ENCODE results near the gene UGT1A8.
"Not testable (repeated sequence)": the region's sequence is repeated elsewhere in the genome, so short reads cannot be mapped to it uniquely, and the experiment has no call there.

Gene UGT1A8

DNA sequence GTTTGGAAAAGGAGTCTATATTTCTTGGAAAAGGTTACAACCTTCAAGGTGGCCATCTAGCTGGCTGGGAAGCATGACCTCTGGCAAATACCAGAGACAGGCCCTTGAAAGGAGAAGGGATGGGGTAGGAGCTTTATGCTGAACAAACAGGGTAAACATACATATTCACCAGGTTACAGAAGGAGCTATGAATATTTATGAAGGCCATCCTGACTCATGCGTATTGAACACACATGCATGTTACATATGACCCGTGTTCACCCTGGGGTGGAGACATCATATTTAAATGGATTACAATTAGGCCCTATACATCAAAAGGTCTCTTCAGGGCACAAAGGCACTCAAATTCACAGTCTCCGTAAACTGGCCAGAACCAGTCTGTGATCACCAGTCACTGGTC, 38.5 kb downstream of the UGT1A8 start:
- H3K36me3 Mint-ChIP-seq (ENCODE audit: low read depth); H3K4me3 Mint-ChIP-seq; H3K4me1 Mint-ChIP-seq (ENCODE audit: low read depth); DNase-seq (ENCODE audit: low spot score); H3K9me3 Mint-ChIP-seq; H3K27ac Mint-ChIP-seq: not testable (repeated sequence)
- H3K27me3 Mint-ChIP-seq (ENCODE audit: low read depth): peaks cover 46% of the 10 kb centered on the region

GRCh38 chr2:233656443-233656842, 39.0 kb downstream of the UGT1A8 start:
- peak; percentile 8 for DNase-seq (ENCODE audit: low spot score)
- no peak overlapping the region for H3K4me3 Mint-ChIP-seq
- no peak overlapping the region for H3K27ac Mint-ChIP-seq
- no peaks in the 10 kb centered on the region for H3K4me1 Mint-ChIP-seq (ENCODE audit: low read depth)
- no peaks in the 10 kb centered on the region for H3K36me3 Mint-ChIP-seq (ENCODE audit: low read depth)
- no peaks in the 10 kb centered on the region for H3K9me3 Mint-ChIP-seq
- H3K27me3 Mint-ChIP-seq (ENCODE audit: low read depth): peaks cover 47% of the 10 kb centered on the region

- H3K27me3 Mint-ChIP-seq (ENCODE audit: low read depth): peaks cover 39% of the 10 kb centered on the region
- H3K4me1 Mint-ChIP-seq (ENCODE audit: low read depth): no peaks in the 10 kb centered on the region
- H3K27ac Mint-ChIP-seq: no peak overlapping the region
- DNase-seq (ENCODE audit: low spot score): no peak
- no peaks in the 10 kb centered on the region for H3K36me3 Mint-ChIP-seq (ENCODE audit: low read depth)
- H3K4me3 Mint-ChIP-seq: no peak overlapping the region
- H3K9me3 Mint-ChIP-seq: no peaks in the 10 kb centered on the region
Measured at GRCh38 chr2:233658610-233659009, 41.2 kb downstream of the UGT1A8 start.

DNA sequence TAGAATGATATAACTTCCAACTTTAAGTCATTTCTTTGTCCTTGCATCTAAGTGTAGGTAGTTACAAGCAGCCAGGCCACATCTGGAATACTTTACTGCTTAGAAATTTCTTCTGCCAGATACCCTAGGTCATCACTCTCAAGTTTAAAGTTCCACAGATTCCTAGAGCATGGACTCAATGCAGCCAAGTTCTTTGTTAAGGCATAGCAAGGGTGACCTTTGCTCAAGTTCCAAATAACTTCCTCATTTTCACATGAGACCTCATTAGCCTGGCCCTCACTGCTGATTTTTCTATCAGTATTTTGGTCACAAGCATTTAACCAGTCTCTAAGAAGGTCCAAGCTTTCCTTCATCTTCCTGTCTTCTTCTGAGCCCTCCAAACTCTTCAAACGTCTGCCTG, 46.5 kb downstream of the UGT1A8 start:
- no peak for DNase-seq (ENCODE audit: low spot score)
- H3K27ac Mint-ChIP-seq: no peak overlapping the region
- H3K27me3 Mint-ChIP-seq (ENCODE audit: low read depth): peaks cover 24% of the 10 kb centered on the region
- H3K4me1 Mint-ChIP-seq (ENCODE audit: low read depth): no peaks in the 10 kb centered on the region
- H3K36me3 Mint-ChIP-seq (ENCODE audit: low read depth): no peaks in the 10 kb centered on the region
- H3K9me3 Mint-ChIP-seq: no peaks in the 10 kb centered on the region
- no peak overlapping the region for H3K4me3 Mint-ChIP-seq

DNA sequence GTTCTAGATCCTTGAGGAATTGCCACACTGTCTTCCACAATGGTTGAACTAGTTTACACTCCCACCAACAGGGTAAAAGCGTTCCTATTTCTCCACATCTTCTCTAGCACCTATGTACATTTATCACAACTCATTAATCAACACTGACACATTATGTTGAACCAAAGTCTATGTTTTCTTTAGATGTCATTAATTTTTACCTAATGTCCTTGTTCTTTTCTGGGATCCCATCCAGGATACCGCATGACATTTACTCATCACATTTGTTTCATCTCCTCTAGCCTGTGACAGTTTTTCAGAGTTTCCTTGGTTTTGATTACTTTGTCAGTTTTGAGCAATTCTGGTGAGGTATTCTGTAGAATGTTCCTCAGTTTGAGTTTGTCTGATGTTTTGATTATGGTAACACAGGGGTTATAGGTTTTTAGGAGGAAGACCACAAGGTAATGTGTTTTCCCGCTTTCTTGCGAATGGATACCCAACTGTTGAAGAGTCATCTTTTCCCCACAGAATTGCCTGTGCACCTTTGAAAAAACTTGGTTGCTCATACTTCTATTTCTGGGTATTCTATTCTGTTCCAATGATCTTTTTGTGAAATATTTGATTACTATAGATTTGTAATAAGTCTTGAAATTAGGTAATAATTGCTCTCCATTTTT, 51.3 kb downstream of the UGT1A8 start:
- Mint-ChIP-seq H3K27ac (no peak overlapping the region), H3K9me3 (no peaks in the 10 kb centered on the region), H3K36me3 (ENCODE audit: low read depth) (no peaks in the 10 kb centered on the region), H3K27me3 (ENCODE audit: low read depth) (peaks cover 6% of the 10 kb centered on the region), H3K4me3 (no peak overlapping the region), H3K4me1 (ENCODE audit: low read depth) (no peaks in the 10 kb centered on the region)
- no peak for DNase-seq (ENCODE audit: low spot score)

- H3K27me3 Mint-ChIP-seq (ENCODE audit: low read depth): peaks cover 2% of the 10 kb centered on the region
- H3K4me3 Mint-ChIP-seq: no peak within 1 kb of the TSS
- H3K9me3 Mint-ChIP-seq: no peaks in the 10 kb centered on the region
- H3K27ac Mint-ChIP-seq: no peak within 1 kb of the TSS
- H3K4me1 Mint-ChIP-seq (ENCODE audit: low read depth): no peaks in the 10 kb centered on the region
- no peak for DNase-seq (ENCODE audit: low spot score)
- H3K36me3 Mint-ChIP-seq (ENCODE audit: low read depth): no peaks in the 10 kb centered on the region
Measured at GRCh38 chr2:233671290-233672161, 54.1 kb downstream of the UGT1A8 start, which contains the start of gene UGT1A9. Gene UGT1A9 (plus strand): TSS chr2:233671898. CDS start chr2:233671935, 37 bp downstream.

- Mint-ChIP-seq H3K4me3 (no peak overlapping the region), H3K9me3 (no peaks in the 10 kb centered on the region), H3K27ac (no peak overlapping the region), H3K27me3 (ENCODE audit: low read depth) (peaks cover 4% of the 10 kb centered on the region), H3K36me3 (ENCODE audit: low read depth) (no peaks in the 10 kb centered on the region), H3K4me1 (ENCODE audit: low read depth) (no peaks in the 10 kb centered on the region)
- no peak for DNase-seq (ENCODE audit: low spot score)
Measured at GRCh38 chr2:233672886-233673285, 55.5 kb downstream of the UGT1A8 start.

- no peak for DNase-seq (ENCODE audit: low spot score)
- H3K27me3 Mint-ChIP-seq (ENCODE audit: low read depth): peaks cover 5% of the 10 kb centered on the region
- no peaks in the 10 kb centered on the region for H3K36me3 Mint-ChIP-seq (ENCODE audit: low read depth)
- H3K27ac Mint-ChIP-seq: no peak overlapping the region
- no peaks in the 10 kb centered on the region for H3K4me1 Mint-ChIP-seq (ENCODE audit: low read depth)
- H3K4me3 Mint-ChIP-seq: no peak overlapping the region
- no peaks in the 10 kb centered on the region for H3K9me3 Mint-ChIP-seq
Measured at GRCh38 chr2:233673896-233674295, 56.5 kb downstream of the UGT1A8 start.

- H3K36me3 Mint-ChIP-seq (ENCODE audit: low read depth): no peaks in the 10 kb centered on the region
- H3K27me3 Mint-ChIP-seq (ENCODE audit: low read depth): peaks cover 5% of the 10 kb centered on the region
- no peaks in the 10 kb centered on the region for H3K4me1 Mint-ChIP-seq (ENCODE audit: low read depth)
- H3K4me3 Mint-ChIP-seq: no peak overlapping the region
- H3K9me3 Mint-ChIP-seq: no peaks in the 10 kb centered on the region
- H3K27ac Mint-ChIP-seq: no peak overlapping the region
- DNase-seq (ENCODE audit: low spot score): no peak
Measured at GRCh38 chr2:233674314-233674713, 56.9 kb downstream of the UGT1A8 start.

DNA sequence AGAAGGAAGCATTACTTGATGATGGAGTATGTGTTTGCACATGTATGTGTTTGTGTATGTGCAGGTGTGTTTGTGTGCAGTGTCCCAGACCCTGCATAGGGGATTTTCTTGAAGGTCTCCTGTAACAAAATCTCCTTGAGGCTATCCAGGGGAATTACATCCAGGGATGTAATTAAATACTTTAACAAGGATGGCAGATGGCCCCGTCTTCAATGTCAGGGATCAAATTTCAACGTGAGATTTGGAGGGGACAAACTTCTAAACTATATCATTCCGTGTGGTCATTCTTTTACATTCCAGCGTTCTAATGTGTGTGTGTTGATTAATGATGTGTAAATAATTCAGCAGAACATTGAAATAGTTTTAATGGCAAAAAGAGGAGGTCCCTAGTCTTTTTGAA, 57.6 kb downstream of the UGT1A8 start:
- Mint-ChIP-seq H3K36me3 (ENCODE audit: low read depth) (no peaks in the 10 kb centered on the region), H3K9me3 (no peaks in the 10 kb centered on the region), H3K27ac (no peak overlapping the region), H3K4me3 (no peak overlapping the region), H3K4me1 (ENCODE audit: low read depth) (no peaks in the 10 kb centered on the region), H3K27me3 (ENCODE audit: low read depth) (peaks cover 9% of the 10 kb centered on the region)
- DNase-seq (ENCODE audit: low spot score): no peak

DNA sequence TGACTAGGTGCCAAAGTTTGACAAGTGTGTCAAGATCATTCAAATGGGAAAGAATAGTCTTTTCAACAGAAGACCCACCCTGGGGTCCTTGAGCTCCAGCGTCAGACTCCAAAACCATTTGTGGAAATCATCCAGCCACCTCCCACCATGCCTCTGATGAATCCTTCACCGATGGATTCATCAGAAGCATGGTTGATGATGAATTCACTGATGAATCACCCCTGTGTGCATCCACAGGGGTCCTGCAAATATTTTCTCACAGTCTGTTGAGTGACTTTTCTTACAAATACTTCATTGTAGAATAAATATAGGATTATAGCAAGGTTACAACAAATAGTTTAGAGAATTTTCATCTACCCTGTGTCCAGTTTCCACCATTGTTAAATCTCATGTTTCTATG, 58.6 kb downstream of the UGT1A8 start:
- peaks cover 9% of the 10 kb centered on the region for H3K27me3 Mint-ChIP-seq (ENCODE audit: low read depth)
- H3K27ac Mint-ChIP-seq: no peak overlapping the region
- no peak overlapping the region for H3K4me3 Mint-ChIP-seq
- no peaks in the 10 kb centered on the region for H3K4me1 Mint-ChIP-seq (ENCODE audit: low read depth)
- H3K9me3 Mint-ChIP-seq: no peaks in the 10 kb centered on the region
- no peaks in the 10 kb centered on the region for H3K36me3 Mint-ChIP-seq (ENCODE audit: low read depth)
- no peak for DNase-seq (ENCODE audit: low spot score)

GRCh38 chr2:233679196-233679595, 61.8 kb downstream of the UGT1A8 start:
- no peak overlapping the region for H3K4me3 Mint-ChIP-seq
- DNase-seq (ENCODE audit: low spot score): no peak
- no peaks in the 10 kb centered on the region for H3K9me3 Mint-ChIP-seq
- no peak overlapping the region for H3K27ac Mint-ChIP-seq
- H3K36me3 Mint-ChIP-seq (ENCODE audit: low read depth): no peaks in the 10 kb centered on the region
- H3K4me1 Mint-ChIP-seq (ENCODE audit: low read depth): no peaks in the 10 kb centered on the region
- H3K27me3 Mint-ChIP-seq (ENCODE audit: low read depth): peaks cover 9% of the 10 kb centered on the region

DNA sequence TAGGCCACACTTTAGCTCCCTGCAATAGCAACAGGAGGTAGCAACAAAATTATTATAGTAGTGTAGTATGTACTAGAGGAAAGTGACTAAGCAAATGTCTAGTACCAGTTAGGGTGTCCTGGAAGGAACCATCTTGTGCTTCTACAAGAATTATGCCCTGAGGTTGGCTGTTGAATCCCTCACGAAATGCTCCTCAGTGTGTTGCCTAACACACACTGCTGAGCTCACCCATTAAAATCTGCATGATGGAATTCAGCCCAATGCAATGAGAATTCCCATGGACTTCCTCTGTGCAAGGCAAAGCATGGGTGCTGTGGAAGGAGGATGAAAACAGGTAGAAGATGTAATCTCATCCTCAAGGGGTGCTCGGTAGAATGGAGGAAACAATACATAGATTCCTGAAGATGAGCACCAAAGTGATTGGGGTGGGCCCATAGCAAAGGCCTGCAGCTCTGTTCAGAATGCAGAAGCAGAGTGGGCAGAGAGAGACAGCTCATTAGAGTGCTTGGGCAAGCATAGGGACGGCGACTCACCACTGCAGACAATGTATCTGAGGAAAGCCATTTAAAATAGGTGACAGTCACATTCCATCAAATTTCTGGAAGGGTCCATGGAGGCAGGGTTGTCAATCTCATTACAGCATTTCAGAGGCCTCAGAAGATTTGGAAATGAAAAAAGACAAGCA, 63.1 kb downstream of the UGT1A8 start:
- no peaks in the 10 kb centered on the region for H3K4me1 Mint-ChIP-seq (ENCODE audit: low read depth)
- H3K27me3 Mint-ChIP-seq (ENCODE audit: low read depth): peaks cover 9% of the 10 kb centered on the region
- no peak overlapping the region for H3K4me3 Mint-ChIP-seq
- H3K27ac Mint-ChIP-seq: no peak overlapping the region
- no peak for DNase-seq (ENCODE audit: low spot score)
- no peaks in the 10 kb centered on the region for H3K36me3 Mint-ChIP-seq (ENCODE audit: low read depth)
- H3K9me3 Mint-ChIP-seq: no peaks in the 10 kb centered on the region

- peaks cover 13% of the 10 kb centered on the region for H3K27me3 Mint-ChIP-seq (ENCODE audit: low read depth)
- H3K36me3 Mint-ChIP-seq (ENCODE audit: low read depth): no peaks in the 10 kb centered on the region
- no peaks in the 10 kb centered on the region for H3K4me1 Mint-ChIP-seq (ENCODE audit: low read depth)
- H3K9me3 Mint-ChIP-seq: no peaks in the 10 kb centered on the region
- no peak within 1 kb of the TSS for H3K27ac Mint-ChIP-seq
- no peak within 1 kb of the TSS for H3K4me3 Mint-ChIP-seq
- no peak for DNase-seq (ENCODE audit: low spot score)
Measured at GRCh38 chr2:233681521-233682099, 64.2 kb downstream of the UGT1A8 start, which contains the start of gene UGT1A7. Gene UGT1A7 (plus strand): TSS chr2:233681901. CDS start chr2:233681938, 37 bp downstream.

All from T-helper 2 cell treated with Interferon-gamma antibody and Interleukin-4, amounts not matched to agents 5 μg/mL and 100 μg/mL, for 36 hours (primary cell).